ENCODE measurements around the gene GHDC. TPM values are rescaled to one million over a fixed set of nuclear protein-coding genes. Genes with fewer than 3 reads are reported as not detected.

GHDC gene
- total RNA-seq, 1 donor from 2014 or later, result 6.4 TPM

- peaks cover 30% of the 10 kb centered on the region for H3K27me3 Mint-ChIP-seq
- H3K27ac Mint-ChIP-seq, result no peak overlapping the region
- H3K9me3 Mint-ChIP-seq, result no peaks in the 10 kb centered on the region
- no peaks in the 10 kb centered on the region for H3K36me3 Mint-ChIP-seq
- no peak for TF ChIP-seq CTCF (conservative IDR thresholded peaks at IDR 0.05)
- H3K4me3 Mint-ChIP-seq, result no peak overlapping the region
- no peak for DNase-seq (ENCODE audit: extremely low spot score, unreplicated experiment)
- no peaks in the 10 kb centered on the region for H3K4me1 Mint-ChIP-seq (ENCODE audit: unreplicated experiment)
These were observed 24.9 kb downstream of the GHDC start for GRCh38 chr17:42169351-42169750.

- H3K4me3 Mint-ChIP-seq, result no peak overlapping the region
- TF ChIP-seq CTCF (conservative IDR thresholded peaks at IDR 0.05), result no peak
- H3K36me3 Mint-ChIP-seq, result no peaks in the 10 kb centered on the region
These were observed 26.5 kb downstream of the GHDC start for GRCh38 chr17:42167807-42168206.

GRCh38 chr17:42166196-42166763 is 28.0 kb downstream of the GHDC start:
- Mint-ChIP-seq H3K36me3 (no peaks in the 10 kb centered on the region), H3K27ac (no peak overlapping the region), H3K4me3 (no peak overlapping the region), H3K9me3 (no peaks in the 10 kb centered on the region), H3K4me1 (ENCODE audit: unreplicated experiment) (peaks cover 4% of the 10 kb centered on the region), H3K27me3 (peaks cover 17% of the 10 kb centered on the region)
- DNase-seq (ENCODE audit: extremely low spot score, unreplicated experiment), result no peak
- no peak for TF ChIP-seq CTCF (conservative IDR thresholded peaks at IDR 0.05)

More at GRCh38 chr17:42167807-42168206, 26.5 kb downstream of the GHDC start:
- H3K27me3 Mint-ChIP-seq, result peaks cover 29% of the 10 kb centered on the region
- H3K27ac Mint-ChIP-seq, result no peak overlapping the region
- no peaks in the 10 kb centered on the region for H3K9me3 Mint-ChIP-seq
- H3K4me1 Mint-ChIP-seq (ENCODE audit: unreplicated experiment), result peaks cover 4% of the 10 kb centered on the region
- DNase-seq (ENCODE audit: extremely low spot score, unreplicated experiment), result no peak

GRCh38 chr17:42165751-42166150 is 28.5 kb downstream of the GHDC start:
- peaks cover 12% of the 10 kb centered on the region for H3K27me3 Mint-ChIP-seq
- H3K9me3 Mint-ChIP-seq, result no peaks in the 10 kb centered on the region
- DNase-seq (ENCODE audit: extremely low spot score, unreplicated experiment), result no peak
- H3K4me1 Mint-ChIP-seq (ENCODE audit: unreplicated experiment), result peaks cover 4% of the 10 kb centered on the region
- H3K36me3 Mint-ChIP-seq, result no peaks in the 10 kb centered on the region
- TF ChIP-seq CTCF (conservative IDR thresholded peaks at IDR 0.05), result no peak
- no peak overlapping the region for H3K4me3 Mint-ChIP-seq
- H3K27ac Mint-ChIP-seq, result no peak overlapping the region

- Mint-ChIP-seq H3K27ac (no peak overlapping the region), H3K4me1 (ENCODE audit: unreplicated experiment) (peaks cover 4% of the 10 kb centered on the region), H3K9me3 (no peaks in the 10 kb centered on the region), H3K4me3 (no peak overlapping the region), H3K27me3 (peaks cover 7% of the 10 kb centered on the region), H3K36me3 (no peaks in the 10 kb centered on the region)
- no peak for TF ChIP-seq CTCF (conservative IDR thresholded peaks at IDR 0.05)
- DNase-seq (ENCODE audit: extremely low spot score, unreplicated experiment), result no peak
These were observed 30.4 kb downstream of the GHDC start for GRCh38 chr17:42163696-42164407.
